SK-N-SH (cell line): ENCODE measurements around the gene HOXC6.

Experiments
- CHD2 ChIP-seq: fragments of 150-350 bp; IDR thresholded peaks from 2 replicates; pipeline ENCODE4 v1.6.1; 2018; ENCODE audit warnings: low read length; ENCODE audit not compliant: partially characterized antibody
- CTCF ChIP-seq: fragments of 200-600 bp; sonication (generic); IDR thresholded peaks from 2 replicates; pipeline ENCODE4 v1.6.1; 2017; ENCODE audit warnings: antibody characterized with exemption, mild to moderate bottlenecking, moderate library complexity
- EP300 ChIP-seq, 2 experiments: IDR thresholded peaks; 2 replicates each; pipeline versions ENCODE4 v1.4.0 to v1.6.1; 2012; ENCODE audit warnings: borderline replicate concordance in 1 of 2, low read depth in 1 of 2, low read length in 1 of 2
- JUND ChIP-seq: IDR thresholded peaks from 2 replicates; pipeline ENCODE4 v1.4.0; 2012
- MEF2A ChIP-seq: IDR thresholded peaks from 2 replicates; pipeline ENCODE4 v1.4.0; 2012; ENCODE audit warnings: low read depth, borderline replicate concordance
- MXI1 ChIP-seq: IDR thresholded peaks from 2 replicates; pipeline ENCODE4 v1.6.1; 2012; ENCODE audit warnings: mild to moderate bottlenecking, low read depth, low read length, improper control_type of control experiment
- NFIC ChIP-seq: IDR thresholded peaks from 2 replicates; pipeline ENCODE4 v1.4.0; 2012; ENCODE audit warnings: borderline replicate concordance
- POLR2AphosphoS5 ChIP-seq: IDR thresholded peaks from 2 replicates; pipeline ENCODE4 v1.6.1; 2012; ENCODE audit warnings: low read depth, low read length
- SIN3A ChIP-seq: IDR thresholded peaks from 2 replicates; pipeline ENCODE4 v1.6.1; 2012; ENCODE audit warnings: low read depth, mild to moderate bottlenecking, low read length, moderate library complexity, borderline replicate concordance
- TAF1 ChIP-seq: IDR thresholded peaks from 2 replicates; pipeline ENCODE4 v1.6.1; 2012; ENCODE audit warnings: low read depth, mild to moderate bottlenecking, low read length, moderate library complexity, borderline replicate concordance
- USF1 ChIP-seq: IDR thresholded peaks from 2 replicates; pipeline ENCODE4 v1.4.0; 2012; ENCODE audit warnings: low read depth, borderline replicate concordance
- YY1 ChIP-seq: IDR thresholded peaks from 2 replicates; pipeline ENCODE4 v1.4.0; 2012; ENCODE audit warnings: low read depth, mild to moderate bottlenecking

GRCh38 chr12:54060174-54060974 is 32.1 kb downstream of the HOXC6 start:
- TF ChIP-seq CTCF (no peak), POLR2AphosphoS5 (no peak), MXI1 (no peak), USF1 (no peak), SIN3A (no peak), JUND (no peak), EP300 (IDR thresholded peaks at IDR 0.05; ENCODE audit: borderline replicate concordance in 1 of 2, low read depth in 1 of 2, low read length in 1 of 2) (no peak), TAF1 (no peak), NFIC (no peak), MEF2A (no peak), YY1 (no peak), CHD2 (no peak)
